GM23248 (cell line): Measurements from ENCODE around the gene PLCB1. TPM values are rescaled to one million over a fixed set of nuclear protein-coding genes. Genes with fewer than 3 reads are reported as not detected.

Experiments
- DNase-seq: peaks from one replicate; pipeline ENCODE4 v3.0.0-alpha.2; 2015
- H2AFZ ChIP-seq: fragments of 200-600 bp; sonication (generic); 2 replicates; pipeline ENCODE4 v1.6.1; 2016; ENCODE audit warnings: antibody characterized with exemption
- H3F3A ChIP-seq: fragments of 200-600 bp; sonication (generic); 2 replicates; pipeline ENCODE4 v1.6.1; 2016; ENCODE audit warnings: mild to moderate bottlenecking, antibody characterized with exemption, mixed run types; ENCODE audit not compliant: insufficient read depth
- H3K27ac ChIP-seq: fragments of 200-600 bp; sonication (generic); 2 replicates; pipeline ENCODE4 v1.5.1; 2016; ENCODE audit warnings: mild to moderate bottlenecking
- H3K27me3 ChIP-seq: fragments of 200-600 bp; sonication (generic); replicated peaks from 2 replicates; pipeline ENCODE4 v1.6.1; 2016; ENCODE audit warnings: mild to moderate bottlenecking; ENCODE audit not compliant: insufficient read depth
- H3K36me3 ChIP-seq: fragments of 200-600 bp; sonication (generic); 2 replicates; pipeline ENCODE4 v1.6.1; 2016; ENCODE audit warnings: low read depth, mild to moderate bottlenecking
- H3K4me1 ChIP-seq: fragments of 200-600 bp; sonication (generic); 2 replicates; pipeline ENCODE4 v1.6.1; 2016; ENCODE audit warnings: mild to moderate bottlenecking; ENCODE audit not compliant: insufficient read depth
- H3K4me2 ChIP-seq: fragments of 200-600 bp; sonication (generic); one replicate; pipeline ENCODE4 v1.6.1; 2016; ENCODE audit warnings: mild to moderate bottlenecking; ENCODE audit not compliant: unreplicated experiment
- H3K4me3 ChIP-seq: fragments of 200-600 bp; sonication (generic); 2 replicates; pipeline ENCODE4 v1.5.1; 2016; ENCODE audit warnings: mild to moderate bottlenecking
- H3K79me2 ChIP-seq: fragments of 200-600 bp; sonication (generic); 2 replicates; pipeline ENCODE4 v1.6.1; 2016; ENCODE audit warnings: mild to moderate bottlenecking; ENCODE audit not compliant: insufficient read depth
- H3K9ac ChIP-seq: fragments of 200-600 bp; sonication (generic); 2 replicates; pipeline ENCODE4 v1.6.1; 2016; ENCODE audit warnings: mild to moderate bottlenecking
- H3K9me2 ChIP-seq: fragments of 200-600 bp; sonication (generic); 2 replicates; pipeline ENCODE4 v1.6.1; 2016; ENCODE audit warnings: mixed run types, mild to moderate bottlenecking, moderate library complexity; ENCODE audit not compliant: insufficient read depth
- H3K9me3 ChIP-seq: fragments of 200-600 bp; sonication (generic); one replicate; pipeline ENCODE4 v1.6.1; 2017; ENCODE audit warnings: low read depth
- H4K20me1 ChIP-seq: fragments of 200-600 bp; sonication (generic); 2 replicates; pipeline ENCODE4 v1.6.0; 2016; ENCODE audit not compliant: insufficient read depth
- EZH2 ChIP-seq: fragments of 200-600 bp; sonication (generic); IDR thresholded peaks from 2 replicates; pipeline ENCODE4 v1.6.1; 2018; ENCODE audit warnings: antibody characterized with exemption, mild to moderate bottlenecking; ENCODE audit not compliant: insufficient read depth, poor library complexity, severe bottlenecking
- EZH2phosphoT487 ChIP-seq: fragments of 200-600 bp; sonication (generic); IDR thresholded peaks from 2 replicates; pipeline ENCODE4 v1.6.1; 2018; ENCODE audit warnings: antibody characterized with exemption, moderate library complexity, mild to moderate bottlenecking, low read depth; ENCODE audit not compliant: insufficient read depth
- WGBS, 2 experiments: methylation state at CpG; one replicate each; pipeline ENCODE4 v1.1.6; 2015 to 2017; ENCODE audit warnings: low lambda C conversion rate in 2 of 2, low coverage in 1 of 2; ENCODE audit errors: missing lambda C conversion rate in 2 of 2; 5-methylcytosine and 5-hydroxymethylcytosine counted together
- in situ Hi-C: fragments of 300-500 bp; cut with MboI; formaldehyde crosslinking; loops from 2 replicates; pipeline ENCODE4 v1.15.0; 2020
- polyA plus RNA-seq: library from polyadenylated mRNA; unstranded; fragments of >200 nt; fragmentation: Nextera tagmentation; extraction: Ambion mirVana; gene quantifications from 2 replicates; pipeline ENCODE4 v1.2.1, GENCODE V29; 2016
- total RNA-seq: library from RNA; depleted of rRNA; stranded (reverse); fragments of >200 nt; shearing (Covaris generic); gene quantifications from 2 replicates; pipeline ENCODE4 v1.2.3, GENCODE V29; 2014

PLCB1 gene
- total and polyA plus RNA-seq, 2 experiments from 2014 or later: 3.7 to 12.8 TPM

- Histone ChIP-seq H3K9me3 (no peaks in the 10 kb centered on the region), H4K20me1 (no peaks in the 10 kb centered on the region), H3K27ac (no peak overlapping the region), H3F3A (peaks cover 32% of the 10 kb centered on the region), H3K9me2 (no peaks in the 10 kb centered on the region), H3K36me3 (no peaks in the 10 kb centered on the region), H2AFZ (no peak overlapping the region), H3K4me2 (peak overlapping the region; percentile 86), H3K9ac (no peak overlapping the region), H3K4me3 (peak overlapping the region; percentile 60), H3K27me3 (no peaks in the 10 kb centered on the region), H3K4me1 (peaks cover 39% of the 10 kb centered on the region), H3K79me2 (no peaks in the 10 kb centered on the region)
- peak; percentile 72 for DNase-seq
- in situ Hi-C loops: loop anchor here (10.0 kb wide), 2 partner anchors 219 to 499 kb away; no protein-coding TSS in a partner anchor
- TF ChIP-seq EZH2phosphoT487: no peak
- TF ChIP-seq EZH2: no peak
These were observed 723.2 kb downstream of the PLCB1 start for GRCh38 chr20:8855315-8855714.

GRCh38 chr20:8856668-8857067, 724.6 kb downstream of the PLCB1 start:
- H3K4me1 ChIP-seq: peaks cover 46% of the 10 kb centered on the region
- no peaks in the 10 kb centered on the region for H3K27me3 ChIP-seq
- no peaks in the 10 kb centered on the region for H3K79me2 ChIP-seq
- H3K27ac ChIP-seq: no peak overlapping the region
- no peak overlapping the region for H3K9ac ChIP-seq
- TF ChIP-seq EZH2phosphoT487 (no peak), EZH2 (no peak)
- H2AFZ ChIP-seq: no peak overlapping the region
- in situ Hi-C loops: loop anchor here (10.0 kb wide), 2 partner anchors 218 to 498 kb away; no protein-coding TSS in a partner anchor
- no peak overlapping the region for H3K4me2 ChIP-seq
- no peaks in the 10 kb centered on the region for H4K20me1 ChIP-seq
- WGBS, 2 experiments: 100% methylated on average over 1 of the region's 1 CpG
- no peaks in the 10 kb centered on the region for H3K9me3 ChIP-seq
- H3K9me2 ChIP-seq: no peaks in the 10 kb centered on the region
- no peak for DNase-seq
- H3F3A ChIP-seq: peaks cover 32% of the 10 kb centered on the region
- no peak overlapping the region for H3K4me3 ChIP-seq
- H3K36me3 ChIP-seq: no peaks in the 10 kb centered on the region

GRCh38 chr20:8858181-8858787, 726.2 kb downstream of the PLCB1 start:
- Histone ChIP-seq H3K9ac (no peak overlapping the region), H3K79me2 (no peaks in the 10 kb centered on the region), H3K27ac (no peak overlapping the region), H3F3A (peaks cover 32% of the 10 kb centered on the region), H2AFZ (no peak overlapping the region), H3K36me3 (no peaks in the 10 kb centered on the region), H3K4me2 (no peak overlapping the region), H3K9me2 (no peaks in the 10 kb centered on the region), H3K9me3 (no peaks in the 10 kb centered on the region), H4K20me1 (no peaks in the 10 kb centered on the region), H3K4me3 (no peak overlapping the region), H3K27me3 (no peaks in the 10 kb centered on the region), H3K4me1 (peaks cover 46% of the 10 kb centered on the region)
- TF ChIP-seq EZH2phosphoT487: no peak
- TF ChIP-seq EZH2: no peak
- DNase-seq: no peak
- 96 to 97% methylated on average over 4 of the region's 4 CpGs for WGBS, 2 experiments
- in situ Hi-C loops: loop anchor here (10.0 kb wide), 2 partner anchors 217 to 497 kb away; no protein-coding TSS in a partner anchor

GRCh38 chr20:8860011-8860495, 728.0 kb downstream of the PLCB1 start:
- H3K9me2 ChIP-seq: no peaks in the 10 kb centered on the region
- H3K4me3 ChIP-seq: peak overlapping the region; percentile 46
- H3K4me2 ChIP-seq: peak overlapping the region; percentile 52
- peaks cover 20% of the 10 kb centered on the region for H3F3A ChIP-seq
- no peaks in the 10 kb centered on the region for H3K36me3 ChIP-seq
- no peaks in the 10 kb centered on the region for H3K9me3 ChIP-seq
- TF ChIP-seq EZH2phosphoT487: no peak
- no peak for TF ChIP-seq EZH2
- H3K9ac ChIP-seq: no peak overlapping the region
- H3K79me2 ChIP-seq: no peaks in the 10 kb centered on the region
- no peak overlapping the region for H2AFZ ChIP-seq
- WGBS, 2 experiments: 31% methylated on average over 2 of the region's 2 CpGs
- DNase-seq: peak; percentile 83
- peaks cover 30% of the 10 kb centered on the region for H3K4me1 ChIP-seq
- H3K27ac ChIP-seq: peak overlapping the region; percentile 40
- H4K20me1 ChIP-seq: no peaks in the 10 kb centered on the region
- in situ Hi-C loops: no loop called here
- no peaks in the 10 kb centered on the region for H3K27me3 ChIP-seq

GRCh38 chr20:8862092-8862491, 730.0 kb downstream of the PLCB1 start:
- no peaks in the 10 kb centered on the region for H3K79me2 ChIP-seq
- H3K9me3 ChIP-seq: no peaks in the 10 kb centered on the region
- no peak for DNase-seq
- no peak overlapping the region for H3K27ac ChIP-seq
- WGBS, 2 experiments: 95 to 100% methylated on average over 4 of the region's 4 CpGs
- H2AFZ ChIP-seq: no peak overlapping the region
- H3K9ac ChIP-seq: no peak overlapping the region
- H4K20me1 ChIP-seq: no peaks in the 10 kb centered on the region
- H3K9me2 ChIP-seq: no peaks in the 10 kb centered on the region
- H3K27me3 ChIP-seq: no peaks in the 10 kb centered on the region
- H3F3A ChIP-seq: peaks cover 11% of the 10 kb centered on the region
- H3K4me3 ChIP-seq: no peak overlapping the region
- in situ Hi-C loops: no loop called here
- H3K36me3 ChIP-seq: no peaks in the 10 kb centered on the region
- no peak for TF ChIP-seq EZH2phosphoT487
- no peak for TF ChIP-seq EZH2
- H3K4me1 ChIP-seq: peaks cover 20% of the 10 kb centered on the region
- no peak overlapping the region for H3K4me2 ChIP-seq
